ENCODE measurements around the gene PARG. TPM values are rescaled to one million over a fixed set of nuclear protein-coding genes. Genes with fewer than 3 reads are reported as not detected.

Gene PARG
- total and polyA plus RNA-seq, 5 experiments from 2014 or later, result 8.8 to 47.3 (median 15.9) TPM

- ATAC-seq (no peak), DNase-seq (no peak)
- no peak overlapping the region for H3K27ac Mint-ChIP-seq
- no peaks in the 10 kb centered on the region for H3K9me3 Mint-ChIP-seq
- no peak overlapping the region for H3K4me3 Mint-ChIP-seq
- POLR2A ChIA-PET, result no interaction called here
- H3K36me3 Mint-ChIP-seq, result peaks cover 18 to 80% (median 36%) of the 10 kb centered on the region in 3 donors
- no peaks in the 10 kb centered on the region for H3K27me3 Mint-ChIP-seq
- peaks cover 0 to 2% (median 0%) of the 10 kb centered on the region in 4 donors for H3K4me1 Mint-ChIP-seq
Measured at GRCh38 chr10:49834201-49834600, 107.6 kb downstream of the PARG start.

- POLR2A ChIA-PET, result no interaction called here
- no peak for DNase-seq
- Mint-ChIP-seq H3K27ac (no peak overlapping the region), H3K27me3 (no peaks in the 10 kb centered on the region), H3K9me3 (no peaks in the 10 kb centered on the region), H3K4me1 (peaks cover 0 to 2% (median 0%) of the 10 kb centered on the region in 4 donors), H3K4me3 (no peak overlapping the region), H3K36me3 (peaks cover 18 to 74% (median 36%) of the 10 kb centered on the region in 3 donors)
- ATAC-seq, result no peak
Measured at GRCh38 chr10:49833168-49833567, 108.7 kb downstream of the PARG start.

GRCh38 chr10:49831352-49832035 is 110.3 kb downstream of the PARG start:
- peaks cover 0 to 3% (median 0%) of the 10 kb centered on the region in 4 donors for H3K4me1 Mint-ChIP-seq
- H3K27me3 Mint-ChIP-seq, result no peaks in the 10 kb centered on the region
- H3K9me3 Mint-ChIP-seq, result no peaks in the 10 kb centered on the region
- DNase-seq (no peak), ATAC-seq (no peak)
- H3K36me3 Mint-ChIP-seq, result peaks cover 26 to 72% (median 45%) of the 10 kb centered on the region in 3 donors
- no peak overlapping the region for H3K4me3 Mint-ChIP-seq
- H3K27ac Mint-ChIP-seq, result peak overlapping the region in 1 of 10 donors; percentile 60
- POLR2A ChIA-PET, result no interaction called here

GRCh38 chr10:49830846-49831245 is 111.0 kb downstream of the PARG start:
- POLR2A ChIA-PET, result no interaction called here
- H3K4me3 Mint-ChIP-seq, result no peak overlapping the region
- ATAC-seq (no peak), DNase-seq (no peak)
- no peaks in the 10 kb centered on the region for H3K27me3 Mint-ChIP-seq
- no peaks in the 10 kb centered on the region for H3K9me3 Mint-ChIP-seq
- no peak overlapping the region for H3K27ac Mint-ChIP-seq
- H3K4me1 Mint-ChIP-seq, result peaks cover 0 to 3% (median 0%) of the 10 kb centered on the region in 4 donors
- H3K36me3 Mint-ChIP-seq, result peaks cover 31 to 77% (median 49%) of the 10 kb centered on the region in 3 donors

GRCh38 chr10:49830016-49830415 is 111.8 kb downstream of the PARG start:
- no peak for ATAC-seq
- Mint-ChIP-seq H3K27ac (peak overlapping the region in 1 of 10 donors; percentile 58), H3K27me3 (no peaks in the 10 kb centered on the region), H3K9me3 (no peaks in the 10 kb centered on the region), H3K36me3 (peaks cover 34 to 81% (median 55%) of the 10 kb centered on the region in 3 donors), H3K4me3 (no peak overlapping the region), H3K4me1 (peaks cover 0 to 3% (median 0%) of the 10 kb centered on the region in 4 donors)
- POLR2A ChIA-PET, result no interaction called here
- DNase-seq, result no peak

- ATAC-seq (no peak), DNase-seq (no peak)
- H3K27ac Mint-ChIP-seq, result no peak overlapping the region
- H3K9me3 Mint-ChIP-seq, result no peaks in the 10 kb centered on the region
- H3K4me3 Mint-ChIP-seq, result no peak overlapping the region
- peaks cover 0 to 3% (median 0%) of the 10 kb centered on the region in 4 donors for H3K4me1 Mint-ChIP-seq
- H3K36me3 Mint-ChIP-seq, result peaks cover 28 to 70% (median 50%) of the 10 kb centered on the region in 3 donors
- POLR2A ChIA-PET, result no interaction called here
- no peaks in the 10 kb centered on the region for H3K27me3 Mint-ChIP-seq
Measured at GRCh38 chr10:49827297-49827696, 114.5 kb downstream of the PARG start.

GRCh38 chr10:49819234-49819958 is 122.4 kb downstream of the PARG start:
- ATAC-seq (no peak), DNase-seq (no peak)
- H3K36me3 Mint-ChIP-seq, result peaks cover 35 to 85% (median 68%) of the 10 kb centered on the region in 3 donors
- H3K4me3 Mint-ChIP-seq, result no peak overlapping the region
- POLR2A ChIA-PET, result no interaction called here
- no peak overlapping the region for H3K27ac Mint-ChIP-seq
- peaks cover 0 to 6% (median 0%) of the 10 kb centered on the region in 9 donors for H3K9me3 Mint-ChIP-seq
- H3K27me3 Mint-ChIP-seq, result no peaks in the 10 kb centered on the region
- H3K4me1 Mint-ChIP-seq, result peaks cover 0 to 5% (median 0%) of the 10 kb centered on the region in 4 donors

GRCh38 chr10:49817845-49818244 is 124.0 kb downstream of the PARG start:
- no peak overlapping the region for H3K27ac Mint-ChIP-seq
- no peak for DNase-seq
- H3K4me1 Mint-ChIP-seq, result peaks cover 0 to 5% (median 0%) of the 10 kb centered on the region in 4 donors
- POLR2A ChIA-PET, result no interaction called here
- H3K4me3 Mint-ChIP-seq, result no peak overlapping the region
- H3K36me3 Mint-ChIP-seq, result peaks cover 35 to 80% (median 70%) of the 10 kb centered on the region in 3 donors
- H3K27me3 Mint-ChIP-seq, result no peaks in the 10 kb centered on the region
- ATAC-seq, result no peak
- peaks cover 0 to 6% (median 0%) of the 10 kb centered on the region in 9 donors for H3K9me3 Mint-ChIP-seq

GRCh38 chr10:49803988-49804387 is 137.8 kb downstream of the PARG start:
- Mint-ChIP-seq H3K4me3 (no peak overlapping the region), H3K9me3 (peaks cover 1 to 29% (median 12%) of the 10 kb centered on the region in 9 donors), H3K27me3 (peaks cover 0 to 9% (median 6%) of the 10 kb centered on the region in 5 donors), H3K27ac (no peak overlapping the region), H3K4me1 (no peaks in the 10 kb centered on the region), H3K36me3 (peaks cover 0 to 8% (median 6%) of the 10 kb centered on the region in 3 donors)
- POLR2A ChIA-PET, result no interaction called here
- ATAC-seq (no peak), DNase-seq (no peak)

- H3K4me3 Mint-ChIP-seq, result no peak overlapping the region
- H3K9me3 Mint-ChIP-seq, result no peaks in the 10 kb centered on the region
- H3K27ac Mint-ChIP-seq, result no peak overlapping the region
- POLR2A ChIA-PET, result no interaction called here
- H3K4me1 Mint-ChIP-seq, result no peaks in the 10 kb centered on the region
- ATAC-seq (no peak), DNase-seq (no peak)
- peaks cover 0 to 12% (median 2%) of the 10 kb centered on the region in 5 donors for H3K27me3 Mint-ChIP-seq
- no peaks in the 10 kb centered on the region for H3K36me3 Mint-ChIP-seq
Measured at GRCh38 chr10:49798275-49798674, 143.6 kb downstream of the PARG start.

- POLR2A ChIA-PET, result no interaction called here
- H3K27ac Mint-ChIP-seq, result no peak overlapping the region
Measured at GRCh38 chr10:49791100-49791499, 150.7 kb downstream of the PARG start.

GRCh38 chr10:49784681-49785080 is 157.1 kb downstream of the PARG start:
- Mint-ChIP-seq H3K36me3 (no peaks in the 10 kb centered on the region), H3K4me3 (no peak overlapping the region), H3K27me3 (peaks cover 1 to 22% (median 7%) of the 10 kb centered on the region in 5 donors), H3K4me1 (no peaks in the 10 kb centered on the region), H3K27ac (no peak overlapping the region), H3K9me3 (peaks cover 0 to 2% (median 0%) of the 10 kb centered on the region in 9 donors)
- POLR2A ChIA-PET, result no interaction called here
- ATAC-seq (no peak), DNase-seq (peak in 1 of 10 donors; percentile 50)

More at GRCh38 chr10:49791100-49791499, 150.7 kb downstream of the PARG start:
- no peaks in the 10 kb centered on the region for H3K36me3 Mint-ChIP-seq
- H3K27me3 Mint-ChIP-seq, result peaks cover 0 to 8% (median 0%) of the 10 kb centered on the region in 5 donors
- no peaks in the 10 kb centered on the region for H3K4me1 Mint-ChIP-seq
- DNase-seq (no peak), ATAC-seq (no peak)
- no peak overlapping the region for H3K4me3 Mint-ChIP-seq
- H3K9me3 Mint-ChIP-seq, result no peaks in the 10 kb centered on the region

- DNase-seq (no peak), ATAC-seq (no peak)
- Mint-ChIP-seq H3K27ac (no peak overlapping the region), H3K36me3 (no peaks in the 10 kb centered on the region), H3K4me1 (no peaks in the 10 kb centered on the region), H3K4me3 (no peak overlapping the region), H3K27me3 (peaks cover 1 to 26% (median 10%) of the 10 kb centered on the region in 5 donors), H3K9me3 (peaks cover 0 to 4% (median 0%) of the 10 kb centered on the region in 9 donors)
- POLR2A ChIA-PET, result no interaction called here
Measured at GRCh38 chr10:49783645-49784044, 158.2 kb downstream of the PARG start.

Data from naive thymus-derived CD8-positive, alpha-beta T cell (primary cell).